Left ventricle myocardium inferior (tissue), 1 donor: ENCODE results near the gene WDR37. TPM values are rescaled to one million over a fixed set of nuclear protein-coding genes. Genes with fewer than 3 reads are reported as not detected.

ENCODE experiments used
- DNase-seq: peaks from one replicate; pipeline ENCODE4 v3.0.0-alpha.2; 2020
- H3K27ac ChIP-seq: fragments of 200-600 bp; replicated peaks from 2 replicates; pipeline ENCODE4 v1.8.0; 2021
- H3K27me3 ChIP-seq: fragments of 200-600 bp; 2 replicates; pipeline ENCODE4 v1.8.0; 2021; ENCODE audit warnings: low read depth
- H3K36me3 ChIP-seq: fragments of 200-600 bp; 2 replicates; pipeline ENCODE4 v1.8.0; 2021
- H3K4me1 ChIP-seq: fragments of 200-600 bp; 2 replicates; pipeline ENCODE4 v1.8.0; 2021
- H3K4me3 ChIP-seq: fragments of 200-600 bp; 2 replicates; pipeline ENCODE4 v1.8.0; 2021; ENCODE audit warnings: mild to moderate bottlenecking, moderate library complexity
- H3K9me3 ChIP-seq: fragments of 200-600 bp; replicated peaks from 2 replicates; pipeline ENCODE4 v1.8.0; 2021
- intact Hi-C: fragments of 100-400 bp; cut with micrococcal nuclease; formaldehyde crosslinking; loops from one replicate; pipeline ENCODE4 v1.11.0; 2022
- total RNA-seq: library from RNA; stranded (reverse); fragmentation: NEBNext Ultra II Directional; extraction: Animal tissue kit (Norgen Biotek cat#: 25700); gene quantifications from one replicate; pipeline ENCODE4 v1.2.1, GENCODE V29; 2021
- TF ChIP-seq, protein P1 (sequence below): fragments of 200-600 bp; IDR thresholded peaks from 2 replicates; pipeline ENCODE4 v1.8.0; 2021; ENCODE audit warnings: antibody characterized with exemption, mild to moderate bottlenecking, borderline replicate concordance
- donor health status: DM: no; HTN: yes; CAD: no; lungs with severe emphysema.

WDR37 gene
- total RNA-seq, 1 donor from 2014 or later, result 28.2 TPM

GRCh38 chr10:1040133-1040532, 16.1 kb upstream of the WDR37 start:
- peaks cover 26% of the 10 kb centered on the region for H3K4me1 ChIP-seq
- intact Hi-C loops, result no loop called here

GRCh38 chr10:1041514-1041913, 14.7 kb upstream of the WDR37 start:
- peaks cover 36% of the 10 kb centered on the region for H3K4me1 ChIP-seq
- no peak overlapping the region for H3K27ac ChIP-seq
- intact Hi-C loops, result no loop called here
- H3K36me3 ChIP-seq, result peaks cover 56% of the 10 kb centered on the region
- no peaks in the 10 kb centered on the region for H3K27me3 ChIP-seq
- TF ChIP-seq, protein P1, sequence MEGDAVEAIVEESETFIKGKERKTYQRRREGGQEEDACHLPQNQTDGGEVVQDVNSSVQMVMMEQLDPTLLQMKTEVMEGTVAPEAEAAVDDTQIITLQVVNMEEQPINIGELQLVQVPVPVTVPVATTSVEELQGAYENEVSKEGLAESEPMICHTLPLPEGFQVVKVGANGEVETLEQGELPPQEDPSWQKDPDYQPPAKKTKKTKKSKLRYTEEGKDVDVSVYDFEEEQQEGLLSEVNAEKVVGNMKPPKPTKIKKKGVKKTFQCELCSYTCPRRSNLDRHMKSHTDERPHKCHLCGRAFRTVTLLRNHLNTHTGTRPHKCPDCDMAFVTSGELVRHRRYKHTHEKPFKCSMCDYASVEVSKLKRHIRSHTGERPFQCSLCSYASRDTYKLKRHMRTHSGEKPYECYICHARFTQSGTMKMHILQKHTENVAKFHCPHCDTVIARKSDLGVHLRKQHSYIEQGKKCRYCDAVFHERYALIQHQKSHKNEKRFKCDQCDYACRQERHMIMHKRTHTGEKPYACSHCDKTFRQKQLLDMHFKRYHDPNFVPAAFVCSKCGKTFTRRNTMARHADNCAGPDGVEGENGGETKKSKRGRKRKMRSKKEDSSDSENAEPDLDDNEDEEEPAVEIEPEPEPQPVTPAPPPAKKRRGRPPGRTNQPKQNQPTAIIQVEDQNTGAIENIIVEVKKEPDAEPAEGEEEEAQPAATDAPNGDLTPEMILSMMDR, result no peak
- no peak overlapping the region for H3K4me3 ChIP-seq
- no peak for DNase-seq
- H3K9me3 ChIP-seq, result no peaks in the 10 kb centered on the region

More at GRCh38 chr10:1040133-1040532, 16.1 kb upstream of the WDR37 start:
- H3K36me3 ChIP-seq, result peaks cover 60% of the 10 kb centered on the region
- H3K27me3 ChIP-seq, result no peaks in the 10 kb centered on the region
- TF ChIP-seq, protein P1, result no peak
- no peak overlapping the region for H3K27ac ChIP-seq
- H3K9me3 ChIP-seq, result no peaks in the 10 kb centered on the region
- no peak overlapping the region for H3K4me3 ChIP-seq
- no peak for DNase-seq

DNA sequence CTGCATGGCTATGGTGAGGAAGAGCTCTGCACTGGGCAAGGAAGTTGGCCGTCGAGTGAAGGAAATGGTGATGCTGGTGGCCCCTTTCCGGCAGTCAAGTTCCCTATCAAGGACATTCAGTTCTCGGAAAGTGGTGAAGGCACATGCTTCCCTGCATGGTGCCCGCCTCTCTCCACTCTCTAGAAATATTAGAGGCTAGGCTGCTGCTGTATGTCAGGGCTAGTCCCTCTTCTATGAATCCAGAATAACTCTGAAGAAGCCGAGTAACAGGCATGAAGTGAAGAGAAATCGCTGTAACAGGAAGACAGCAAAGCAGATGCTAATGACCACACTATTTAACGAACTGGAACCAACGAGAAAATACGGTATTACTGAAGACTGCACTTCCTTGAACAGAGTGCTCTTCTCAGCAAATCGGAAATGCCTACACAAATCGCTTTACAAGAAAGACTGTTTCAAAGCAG, 12.6 kb upstream of the WDR37 start:
- DNase-seq, result peak; percentile 34
- TF ChIP-seq, protein P1, result no peak
- intact Hi-C loops, result no loop called here
- Histone ChIP-seq H3K4me1 (peaks cover 48% of the 10 kb centered on the region), H3K27ac (peak overlapping the region; percentile 71), H3K27me3 (no peaks in the 10 kb centered on the region), H3K9me3 (no peaks in the 10 kb centered on the region), H3K36me3 (peaks cover 36% of the 10 kb centered on the region), H3K4me3 (peak overlapping the region; percentile 15)

DNA sequence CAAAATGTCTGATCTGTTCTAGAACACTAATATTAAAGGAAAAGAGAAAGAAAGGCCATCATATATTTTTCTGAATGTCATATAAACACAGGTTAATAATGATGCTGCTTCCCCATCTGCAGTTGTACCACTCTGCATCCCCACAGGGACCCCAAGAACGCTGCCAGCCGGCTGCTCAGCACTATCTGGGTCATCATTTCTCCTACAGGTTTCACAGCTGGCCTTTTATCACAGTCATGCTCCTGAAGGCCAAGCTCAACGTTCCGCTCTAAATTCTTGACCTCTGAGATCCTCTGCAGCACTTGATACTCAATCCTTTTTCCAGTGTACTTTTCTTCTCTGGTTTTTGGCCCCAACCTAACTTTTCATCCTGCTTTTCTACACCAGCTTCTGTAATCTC, 12.0 kb upstream of the WDR37 start:
- intact Hi-C loops, result no loop called here
- peaks cover 36% of the 10 kb centered on the region for H3K36me3 ChIP-seq
- no peak for DNase-seq
- TF ChIP-seq, protein P1, result no peak
- H3K4me3 ChIP-seq, result no peak overlapping the region
- peak overlapping the region; percentile 71 for H3K27ac ChIP-seq
- H3K9me3 ChIP-seq, result no peaks in the 10 kb centered on the region
- no peaks in the 10 kb centered on the region for H3K27me3 ChIP-seq
- H3K4me1 ChIP-seq, result peaks cover 52% of the 10 kb centered on the region

DNA sequence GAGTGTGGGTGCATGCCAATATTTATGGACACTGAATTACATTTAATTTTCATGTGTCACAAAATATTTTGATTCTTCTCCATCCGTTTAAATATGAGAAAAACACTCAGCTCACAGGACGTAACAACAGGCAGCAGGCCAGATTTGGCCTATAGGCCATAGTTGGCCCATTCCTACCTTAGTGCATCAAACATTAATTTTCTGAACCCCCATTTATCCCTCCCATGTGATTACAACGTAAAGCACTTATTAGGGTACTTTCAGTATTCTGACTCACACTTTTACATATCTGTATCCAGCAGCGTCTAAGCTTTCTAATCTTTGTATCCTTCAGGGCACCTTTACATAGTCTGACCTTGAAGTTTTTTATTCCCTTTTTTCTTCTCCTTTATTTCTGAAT, 11.2 kb upstream of the WDR37 start:
- H3K27ac ChIP-seq, result peak overlapping the region; percentile 71
- DNase-seq, result no peak
- peaks cover 30% of the 10 kb centered on the region for H3K36me3 ChIP-seq
- H3K4me1 ChIP-seq, result peaks cover 58% of the 10 kb centered on the region
- no peak overlapping the region for H3K4me3 ChIP-seq
- H3K27me3 ChIP-seq, result no peaks in the 10 kb centered on the region
- no peaks in the 10 kb centered on the region for H3K9me3 ChIP-seq
- TF ChIP-seq, protein P1, result no peak
- intact Hi-C loops, result no loop called here
